ENCODE data around the gene ESYT2. TPM values are rescaled to one million over a fixed set of nuclear protein-coding genes. Genes with fewer than 3 reads are reported as not detected.

ESYT2 gene
- polyA plus RNA-seq, 4 donors = 10.0 to 37.9 (median 21.2) TPM

DNA sequence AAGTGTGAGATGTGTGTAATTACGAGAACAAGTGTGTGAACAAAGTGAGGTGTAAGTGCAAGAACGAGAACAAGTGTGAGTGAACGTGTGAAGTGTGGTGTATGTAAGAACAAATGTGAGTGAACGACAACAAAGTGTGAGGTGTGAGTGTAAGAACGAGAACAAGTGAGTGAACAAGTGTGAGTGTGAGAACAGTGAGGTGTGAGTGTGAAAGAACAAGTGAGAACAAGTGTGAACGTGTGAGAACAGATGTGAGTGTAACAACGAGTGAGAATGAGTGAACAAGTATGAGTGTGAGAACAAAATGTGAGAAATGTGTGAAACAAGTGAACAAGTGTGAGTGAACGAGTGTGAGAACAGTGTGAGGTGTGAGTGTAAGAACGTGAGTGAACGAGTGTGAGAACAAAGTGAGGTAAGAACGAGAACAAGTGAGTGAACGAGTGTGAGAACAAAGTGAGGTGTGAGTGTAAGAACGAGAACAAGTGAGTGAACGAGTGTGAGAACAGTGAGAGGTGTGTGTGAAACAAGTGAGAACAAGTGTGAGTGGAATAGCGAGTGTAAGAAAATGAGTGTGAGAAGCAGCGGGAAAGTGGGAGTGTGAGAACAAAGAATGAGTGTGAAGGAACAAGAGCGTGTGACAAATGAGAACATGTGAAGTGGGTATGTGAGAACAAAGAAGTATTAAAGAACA, 47.2 kb downstream of the ESYT2 start:
- no peaks in the 10 kb centered on the region for H3K27me3 ChIP-seq (ENCODE audit: control insufficient read depth in 3 of 3, insufficient read depth in 3 of 3, low read length in 3 of 3)
- FAIRE-seq = no peak
- H3K36me3 ChIP-seq (ENCODE audit: control insufficient read depth in 3 of 3, insufficient read depth in 2 of 3, low read depth in 1 of 3, low read length in 3 of 3) = peaks cover 2 to 29% (median 9%) of the 10 kb centered on the region in 3 donors
- no peaks in the 10 kb centered on the region for H3K9me3 ChIP-seq (ENCODE audit: control insufficient read depth in 2 of 2, insufficient read depth in 1 of 2, low read depth in 1 of 2, low read length in 1 of 2)
- no peak for DNase-seq
- no peaks in the 10 kb centered on the region for H3K4me1 ChIP-seq (ENCODE audit: control insufficient read depth in 3 of 3, insufficient read depth in 2 of 3, low read depth in 1 of 3, low read length in 2 of 3)
- H3K27ac ChIP-seq (ENCODE audit: low read depth in 1 of 3, low read length in 2 of 3) = no peak overlapping the region
- 87 to 92% (median 89%) methylated on average over 17 of the region's 17 CpGs for WGBS, 3 donors
- H3K4me3 ChIP-seq (ENCODE audit: low read depth in 1 of 3, low read length in 3 of 3) = no peak overlapping the region

DNA sequence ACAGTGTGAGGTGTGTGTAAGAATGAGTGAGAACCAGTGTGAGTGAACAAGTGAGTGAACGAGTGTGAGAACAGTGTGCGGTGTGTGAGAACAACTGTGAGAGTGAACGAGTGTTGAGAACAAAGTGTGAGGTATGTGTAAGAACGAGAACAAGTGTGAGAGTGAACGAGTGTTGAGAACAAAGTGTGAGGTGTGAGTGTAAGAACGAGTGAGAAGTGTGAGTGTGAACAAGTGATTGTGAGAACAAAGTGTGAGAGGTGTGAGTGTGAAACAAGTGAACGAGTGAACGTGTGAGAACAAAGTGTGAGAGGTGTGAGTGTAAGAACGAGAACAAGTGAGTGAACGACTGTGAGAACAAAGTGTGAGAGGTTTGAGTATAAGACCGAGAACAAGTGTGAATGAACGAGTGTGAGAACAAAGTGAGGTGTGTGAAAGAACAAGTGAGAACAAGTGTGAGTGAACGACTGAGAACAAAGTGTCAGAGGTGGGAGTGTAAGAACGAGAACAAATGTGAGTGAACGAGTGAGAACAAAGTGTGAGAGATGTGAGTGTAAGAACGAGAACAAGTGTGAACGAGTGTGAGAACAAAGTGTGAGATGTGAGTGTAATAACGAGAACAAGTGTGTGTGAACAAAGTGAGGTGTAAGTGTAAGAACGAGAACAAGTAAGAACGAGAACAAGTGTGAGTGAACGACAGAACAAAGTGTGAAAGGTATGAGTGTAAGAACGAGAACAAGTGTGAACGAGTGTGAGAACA, 47.9 kb downstream of the ESYT2 start:
- DNase-seq (no peak), FAIRE-seq (no peak)
- Histone ChIP-seq H3K4me1 (ENCODE audit: control insufficient read depth in 3 of 3, insufficient read depth in 2 of 3, low read depth in 1 of 3, low read length in 2 of 3) (no peaks in the 10 kb centered on the region), H3K27me3 (ENCODE audit: control insufficient read depth in 3 of 3, insufficient read depth in 3 of 3, low read length in 3 of 3) (no peaks in the 10 kb centered on the region), H3K27ac (ENCODE audit: low read depth in 1 of 3, low read length in 2 of 3) (no peak overlapping the region), H3K4me3 (ENCODE audit: low read depth in 1 of 3, low read length in 3 of 3) (no peak overlapping the region), H3K9me3 (ENCODE audit: control insufficient read depth in 2 of 2, insufficient read depth in 1 of 2, low read depth in 1 of 2, low read length in 1 of 2) (no peaks in the 10 kb centered on the region), H3K36me3 (ENCODE audit: control insufficient read depth in 3 of 3, insufficient read depth in 2 of 3, low read depth in 1 of 3, low read length in 3 of 3) (peaks cover 2 to 26% (median 9%) of the 10 kb centered on the region in 3 donors)
- WGBS, 3 donors = 97 to 98% (median 97%) methylated on average over 23 of the region's 23 CpGs

DNA sequence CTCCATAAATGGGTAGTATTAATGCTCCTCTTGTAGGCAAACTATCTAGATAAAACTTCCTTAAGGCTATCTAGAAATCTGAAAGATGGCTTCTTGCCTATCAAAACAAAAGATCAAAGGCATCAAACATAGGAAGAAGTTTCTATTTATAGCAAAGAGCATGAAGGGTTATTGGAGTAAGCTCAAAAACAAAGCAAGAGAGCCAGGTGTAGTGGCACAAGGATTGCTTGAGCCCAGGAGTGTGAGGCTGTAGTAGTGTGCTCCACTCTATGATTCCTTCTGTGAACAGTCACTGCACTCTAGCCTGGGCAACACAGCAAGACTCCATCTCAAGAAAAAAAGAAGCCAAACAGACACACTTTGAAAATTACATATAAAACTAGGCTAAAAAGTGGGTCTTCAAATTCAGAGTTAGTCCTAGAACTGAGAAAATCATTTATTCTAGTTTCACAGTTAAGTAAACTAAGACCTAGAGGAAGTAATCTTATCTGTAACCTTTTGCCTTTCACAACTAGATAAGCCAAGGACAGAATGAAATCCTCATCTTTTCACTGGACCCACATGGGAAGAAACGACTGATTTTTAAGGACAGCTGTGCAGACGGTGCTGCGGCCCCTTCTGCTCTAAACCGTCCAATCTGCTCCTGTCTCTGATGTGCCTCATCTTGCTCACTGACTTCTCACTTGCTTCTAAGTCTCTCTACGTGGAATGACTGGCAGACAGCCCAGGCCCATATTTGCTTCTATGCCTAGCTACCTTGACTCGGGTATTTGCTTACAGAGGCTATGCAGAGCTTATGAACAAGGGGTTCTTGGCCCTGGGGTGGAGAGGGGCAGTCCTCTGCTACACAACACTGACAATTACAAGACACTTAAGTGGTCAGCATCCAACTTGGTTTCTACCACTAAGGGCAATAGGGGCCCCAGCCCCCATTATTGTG, 50.0 kb downstream of the ESYT2 start:
- 62 to 72% (median 67%) methylated on average over 6 of the region's 6 CpGs for WGBS, 3 donors
- DNase-seq = no peak
- peaks cover 0 to 26% (median 9%) of the 10 kb centered on the region in 3 donors for H3K36me3 ChIP-seq (ENCODE audit: control insufficient read depth in 3 of 3, insufficient read depth in 2 of 3, low read depth in 1 of 3, low read length in 3 of 3)

DNA sequence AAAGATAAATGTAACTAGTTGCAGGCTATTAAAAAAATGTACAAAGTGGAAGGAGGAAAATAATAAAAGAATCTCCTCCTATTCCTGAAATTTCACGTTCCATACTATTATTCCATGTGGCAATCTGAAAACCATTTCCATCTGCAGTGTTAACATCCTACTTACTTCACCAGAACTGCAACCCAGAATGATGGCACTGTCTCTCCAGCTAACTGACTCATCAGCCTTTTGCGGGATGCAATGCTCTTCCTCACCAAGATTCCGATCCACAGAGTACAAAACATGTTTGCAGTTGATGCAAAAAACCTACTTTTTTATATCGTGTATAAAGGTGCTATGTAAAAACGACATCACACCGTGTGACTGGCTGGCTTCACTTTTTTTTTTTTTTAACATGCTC, 50.8 kb downstream of the ESYT2 start:
- Histone ChIP-seq H3K27me3 (ENCODE audit: control insufficient read depth in 3 of 3, insufficient read depth in 3 of 3, low read length in 3 of 3) (no peaks in the 10 kb centered on the region), H3K27ac (ENCODE audit: low read depth in 1 of 3, low read length in 2 of 3) (no peak overlapping the region)

More for the DNA sequence above, 50.0 kb downstream of the ESYT2 start:
- no peak for FAIRE-seq
- Histone ChIP-seq H3K4me3 (ENCODE audit: low read depth in 1 of 3, low read length in 3 of 3) (no peak overlapping the region), H3K27ac (ENCODE audit: low read depth in 1 of 3, low read length in 2 of 3) (no peak overlapping the region), H3K4me1 (ENCODE audit: control insufficient read depth in 3 of 3, insufficient read depth in 2 of 3, low read depth in 1 of 3, low read length in 2 of 3) (no peaks in the 10 kb centered on the region), H3K27me3 (ENCODE audit: control insufficient read depth in 3 of 3, insufficient read depth in 3 of 3, low read length in 3 of 3) (no peaks in the 10 kb centered on the region), H3K9me3 (ENCODE audit: control insufficient read depth in 2 of 2, insufficient read depth in 1 of 2, low read depth in 1 of 2, low read length in 1 of 2) (no peaks in the 10 kb centered on the region)

DNA sequence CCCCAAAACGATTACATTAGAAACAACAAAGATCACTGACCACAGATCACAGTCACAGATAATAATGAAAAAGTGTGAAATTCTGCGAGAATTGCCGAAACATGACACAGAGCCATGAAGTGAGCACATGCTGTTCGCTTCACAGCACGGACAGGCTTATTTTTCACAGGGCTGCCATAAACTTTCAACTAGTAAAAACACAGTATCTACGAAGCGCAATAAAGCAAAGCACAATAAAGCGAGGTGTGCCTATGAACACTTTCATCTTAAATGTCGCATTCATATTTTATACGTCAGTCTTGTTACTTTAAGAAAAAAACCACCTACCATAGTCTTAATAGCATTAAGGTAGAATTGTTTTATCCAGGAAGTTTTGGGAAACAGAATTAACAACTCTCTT, 51.5 kb downstream of the ESYT2 start:
- DNase-seq (peak in 1 of 2 donors; percentile 31), FAIRE-seq (no peak)
- 85 to 89% (median 87%) methylated on average over 10 of the region's 10 CpGs for WGBS, 3 donors
- Histone ChIP-seq H3K27ac (ENCODE audit: low read depth in 1 of 3, low read length in 2 of 3) (no peak overlapping the region), H3K4me3 (ENCODE audit: low read depth in 1 of 3, low read length in 3 of 3) (no peak overlapping the region), H3K4me1 (ENCODE audit: control insufficient read depth in 3 of 3, insufficient read depth in 2 of 3, low read depth in 1 of 3, low read length in 2 of 3) (no peaks in the 10 kb centered on the region), H3K9me3 (ENCODE audit: control insufficient read depth in 2 of 2, insufficient read depth in 1 of 2, low read depth in 1 of 2, low read length in 1 of 2) (no peaks in the 10 kb centered on the region), H3K36me3 (ENCODE audit: control insufficient read depth in 3 of 3, insufficient read depth in 2 of 3, low read depth in 1 of 3, low read length in 3 of 3) (peaks cover 0 to 15% (median 11%) of the 10 kb centered on the region in 3 donors), H3K27me3 (ENCODE audit: control insufficient read depth in 3 of 3, insufficient read depth in 3 of 3, low read length in 3 of 3) (no peaks in the 10 kb centered on the region)

More for the DNA sequence above, 50.8 kb downstream of the ESYT2 start:
- Histone ChIP-seq H3K4me1 (ENCODE audit: control insufficient read depth in 3 of 3, insufficient read depth in 2 of 3, low read depth in 1 of 3, low read length in 2 of 3) (no peaks in the 10 kb centered on the region), H3K36me3 (ENCODE audit: control insufficient read depth in 3 of 3, insufficient read depth in 2 of 3, low read depth in 1 of 3, low read length in 3 of 3) (peaks cover 0 to 19% (median 9%) of the 10 kb centered on the region in 3 donors), H3K4me3 (ENCODE audit: low read depth in 1 of 3, low read length in 3 of 3) (no peak overlapping the region), H3K9me3 (ENCODE audit: control insufficient read depth in 2 of 2, insufficient read depth in 1 of 2, low read depth in 1 of 2, low read length in 1 of 2) (no peaks in the 10 kb centered on the region)
- no peak for DNase-seq
- no peak for FAIRE-seq
- 86 to 97% (median 93%) methylated on average over 6 of the region's 6 CpGs for WGBS, 3 donors

DNA sequence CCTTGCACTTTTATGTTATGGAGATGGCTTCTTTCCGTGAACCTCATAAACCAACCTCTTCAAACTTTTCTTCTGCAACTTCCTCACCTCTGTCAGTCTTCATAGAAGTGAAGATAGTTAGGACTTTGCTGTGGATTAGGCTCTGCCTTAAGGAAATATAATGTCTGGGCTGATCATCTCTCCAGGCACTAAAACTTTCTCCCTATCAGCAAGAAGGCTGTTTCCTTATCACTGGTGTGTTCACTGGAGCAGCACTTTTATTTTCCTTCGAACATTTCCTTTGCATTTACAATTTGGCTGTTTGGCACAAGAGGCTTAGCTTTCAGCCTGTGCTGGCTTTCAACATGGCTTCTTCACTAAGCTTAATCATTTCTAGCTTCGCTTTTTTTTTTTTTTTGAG, 52.8 kb downstream of the ESYT2 start:
- WGBS, 3 donors = 89 to 95% (median 90%) methylated on average over 3 of the region's 3 CpGs
- H3K36me3 ChIP-seq (ENCODE audit: control insufficient read depth in 3 of 3, insufficient read depth in 2 of 3, low read depth in 1 of 3, low read length in 3 of 3) = peaks cover 0 to 15% (median 6%) of the 10 kb centered on the region in 3 donors
- no peak overlapping the region for H3K4me3 ChIP-seq (ENCODE audit: low read depth in 1 of 3, low read length in 3 of 3)
- no peak for DNase-seq
- no peak for FAIRE-seq
- H3K27ac ChIP-seq (ENCODE audit: low read depth in 1 of 3, low read length in 2 of 3) = no peak overlapping the region
- H3K4me1 ChIP-seq (ENCODE audit: control insufficient read depth in 3 of 3, insufficient read depth in 2 of 3, low read depth in 1 of 3, low read length in 2 of 3) = no peaks in the 10 kb centered on the region
- no peaks in the 10 kb centered on the region for H3K9me3 ChIP-seq (ENCODE audit: control insufficient read depth in 2 of 2, insufficient read depth in 1 of 2, low read depth in 1 of 2, low read length in 1 of 2)
- no peaks in the 10 kb centered on the region for H3K27me3 ChIP-seq (ENCODE audit: control insufficient read depth in 3 of 3, insufficient read depth in 3 of 3, low read length in 3 of 3)

DNA sequence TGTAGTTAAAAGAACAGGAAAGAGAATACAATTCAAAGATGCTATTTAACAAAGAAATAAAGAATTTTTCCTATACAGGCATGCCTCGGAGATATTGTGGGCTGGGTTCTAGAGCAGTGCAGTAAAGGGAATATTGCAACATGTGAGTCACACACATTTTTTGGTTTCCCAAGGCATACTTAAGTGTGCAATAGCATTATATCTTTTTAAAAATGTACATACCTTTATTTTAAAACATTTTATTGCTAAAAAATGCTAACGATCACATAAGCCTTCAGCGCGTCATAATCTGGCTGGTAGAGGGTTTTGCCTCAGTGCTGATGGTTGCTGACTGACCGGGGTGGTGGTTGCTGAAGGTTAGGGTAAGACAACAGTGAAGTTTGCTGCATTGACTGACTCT, 54.4 kb downstream of the ESYT2 start:
- no peak overlapping the region for H3K4me3 ChIP-seq (ENCODE audit: low read depth in 1 of 3, low read length in 3 of 3)
- H3K36me3 ChIP-seq (ENCODE audit: control insufficient read depth in 3 of 3, insufficient read depth in 2 of 3, low read depth in 1 of 3, low read length in 3 of 3) = peaks cover 0 to 13% (median 4%) of the 10 kb centered on the region in 3 donors
- no peak overlapping the region for H3K27ac ChIP-seq (ENCODE audit: low read depth in 1 of 3, low read length in 2 of 3)
- no peaks in the 10 kb centered on the region for H3K27me3 ChIP-seq (ENCODE audit: control insufficient read depth in 3 of 3, insufficient read depth in 3 of 3, low read length in 3 of 3)
- H3K4me1 ChIP-seq (ENCODE audit: control insufficient read depth in 3 of 3, insufficient read depth in 2 of 3, low read depth in 1 of 3, low read length in 2 of 3) = no peaks in the 10 kb centered on the region
- no peaks in the 10 kb centered on the region for H3K9me3 ChIP-seq (ENCODE audit: control insufficient read depth in 2 of 2, insufficient read depth in 1 of 2, low read depth in 1 of 2, low read length in 1 of 2)
- DNase-seq = no peak
- no peak for FAIRE-seq
- WGBS, 3 donors = 93 to 98% (median 98%) methylated on average over 5 of the region's 5 CpGs

DNA sequence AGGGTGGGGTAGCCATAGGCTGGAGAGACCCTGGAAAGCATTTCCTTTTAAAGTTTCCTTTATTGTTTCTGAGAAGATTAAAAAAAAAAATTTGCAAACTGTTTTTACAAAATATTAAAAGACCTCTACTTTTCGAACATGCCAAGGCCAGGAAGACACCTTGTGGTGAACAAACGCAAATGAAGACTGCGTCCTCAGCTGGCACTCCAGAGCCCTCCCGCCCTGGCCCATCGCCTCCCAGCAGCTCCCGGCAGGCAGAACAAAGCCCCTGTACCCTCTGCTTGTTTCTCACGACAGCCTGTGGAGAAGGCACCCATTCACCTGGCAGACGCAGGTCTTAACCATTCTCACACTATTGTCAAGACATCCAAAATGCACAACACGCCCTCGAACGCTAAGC, 56.4 kb downstream of the ESYT2 start:
- no peak overlapping the region for H3K4me3 ChIP-seq (ENCODE audit: low read depth in 1 of 3, low read length in 3 of 3)
- FAIRE-seq (no peak), DNase-seq (no peak)
- no peaks in the 10 kb centered on the region for H3K9me3 ChIP-seq (ENCODE audit: control insufficient read depth in 2 of 2, insufficient read depth in 1 of 2, low read depth in 1 of 2, low read length in 1 of 2)
- WGBS, 3 donors = 92 to 97% (median 94%) methylated on average over 11 of the region's 11 CpGs
- H3K36me3 ChIP-seq (ENCODE audit: control insufficient read depth in 3 of 3, insufficient read depth in 2 of 3, low read depth in 1 of 3, low read length in 3 of 3) = peaks cover 0 to 10% (median 4%) of the 10 kb centered on the region in 3 donors
- no peak overlapping the region for H3K27ac ChIP-seq (ENCODE audit: low read depth in 1 of 3, low read length in 2 of 3)
- H3K4me1 ChIP-seq (ENCODE audit: control insufficient read depth in 3 of 3, insufficient read depth in 2 of 3, low read depth in 1 of 3, low read length in 2 of 3) = no peaks in the 10 kb centered on the region
- no peaks in the 10 kb centered on the region for H3K27me3 ChIP-seq (ENCODE audit: control insufficient read depth in 3 of 3, insufficient read depth in 3 of 3, low read length in 3 of 3)

Data from small intestine (tissue), 7 donors.